T-helper 22 cell (primary cell): ENCODE measurements around the gene GRK6.
"Not testable (repeated sequence)": the region's sequence is repeated elsewhere in the genome, so short reads cannot be mapped to it uniquely, and the experiment has no call there.

ENCODE experiments used
- DNase-seq: peaks from one replicate; pipeline ENCODE4 v3.0.0-alpha.2; 2020; ENCODE audit warnings: low read depth

GRK6 gene

DNA sequence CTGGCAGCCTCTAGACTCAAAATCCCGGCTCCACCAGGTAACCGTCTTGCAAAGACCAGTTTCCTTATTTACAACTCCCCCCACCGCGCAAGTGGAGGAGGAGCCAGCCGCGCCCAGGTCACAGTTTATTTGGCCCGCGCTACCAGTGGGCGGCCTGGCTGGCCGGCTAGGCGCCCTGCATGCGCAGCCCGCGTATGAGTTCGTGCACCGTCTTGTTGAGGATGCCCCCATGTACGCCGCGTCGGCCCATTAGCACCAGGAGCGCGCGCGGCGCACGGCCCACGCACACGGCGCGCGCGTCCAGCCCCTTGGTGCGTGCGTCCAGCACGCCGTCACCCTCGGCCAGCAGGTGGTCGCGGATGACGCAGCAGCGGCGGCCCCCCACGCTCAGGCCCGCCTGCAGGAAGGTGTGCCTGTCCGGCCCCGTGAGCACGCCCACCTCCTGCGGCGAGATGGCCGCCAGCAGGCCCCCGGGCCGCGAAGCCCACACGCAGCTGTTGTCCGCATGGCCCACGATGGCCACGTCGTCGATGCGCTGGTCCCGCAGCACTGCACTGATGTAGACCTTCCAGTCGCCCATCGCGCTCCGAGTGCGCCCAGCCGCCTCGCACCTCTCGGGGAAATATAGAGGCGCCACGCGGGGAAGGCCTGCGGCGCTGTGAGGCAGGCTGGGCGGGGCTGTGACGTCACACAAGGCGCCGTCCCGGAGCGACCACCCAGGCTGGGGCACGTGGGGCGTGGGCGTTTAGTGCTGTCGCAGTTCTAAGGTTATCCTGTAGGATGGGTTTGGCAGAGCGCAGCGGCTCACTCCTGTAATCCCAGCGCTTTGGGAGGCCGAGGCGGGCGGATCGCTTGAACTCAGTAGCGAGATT is 26.2 kb upstream of the GRK6 start, which contains the start of gene PFN3:
Gene PFN3, minus strand, starts transcription at position 665 of the 872 bp plus-strand sequence. Its CDS starts 85 bp downstream, at position 580.
- no peak for DNase-seq

DNA sequence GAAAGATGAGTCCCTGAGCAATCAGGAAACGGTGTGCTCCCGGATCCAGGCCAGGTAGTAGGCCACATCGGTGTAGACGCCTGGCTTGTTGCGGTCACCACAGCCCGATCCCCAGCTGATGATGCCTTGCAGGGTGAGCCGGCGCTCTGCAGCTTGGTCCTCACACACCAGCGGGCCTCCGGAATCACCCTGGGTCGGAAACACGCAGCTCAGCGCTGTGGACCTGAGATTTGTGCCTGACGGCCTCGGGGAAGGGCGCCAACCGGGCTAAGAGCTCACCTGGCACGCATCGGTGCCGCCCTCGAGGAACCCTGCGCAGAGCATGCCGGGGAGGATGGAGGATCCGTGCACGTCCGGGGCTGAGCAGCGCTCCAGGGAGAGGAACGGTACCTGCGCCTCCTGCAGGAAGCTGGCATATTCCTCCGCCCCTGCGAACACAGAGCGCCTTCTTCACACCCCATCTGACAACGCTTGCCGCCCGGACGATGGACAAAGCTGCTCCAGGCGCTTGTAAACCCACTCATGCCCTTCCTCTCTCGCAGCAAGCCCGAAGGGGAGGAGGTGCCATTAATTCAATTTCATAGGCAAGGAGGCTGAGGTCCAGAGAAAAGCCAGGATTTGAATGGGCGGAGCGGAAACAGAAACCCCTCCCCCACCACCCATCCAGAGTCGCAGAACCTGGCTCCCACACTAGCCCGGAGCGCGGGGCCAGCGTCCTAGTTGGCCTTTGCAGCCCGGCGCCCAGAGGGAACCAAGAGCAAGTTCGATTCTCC is 24.0 kb upstream of the GRK6 start:
- peak; percentile 48 for DNase-seq

DNA sequence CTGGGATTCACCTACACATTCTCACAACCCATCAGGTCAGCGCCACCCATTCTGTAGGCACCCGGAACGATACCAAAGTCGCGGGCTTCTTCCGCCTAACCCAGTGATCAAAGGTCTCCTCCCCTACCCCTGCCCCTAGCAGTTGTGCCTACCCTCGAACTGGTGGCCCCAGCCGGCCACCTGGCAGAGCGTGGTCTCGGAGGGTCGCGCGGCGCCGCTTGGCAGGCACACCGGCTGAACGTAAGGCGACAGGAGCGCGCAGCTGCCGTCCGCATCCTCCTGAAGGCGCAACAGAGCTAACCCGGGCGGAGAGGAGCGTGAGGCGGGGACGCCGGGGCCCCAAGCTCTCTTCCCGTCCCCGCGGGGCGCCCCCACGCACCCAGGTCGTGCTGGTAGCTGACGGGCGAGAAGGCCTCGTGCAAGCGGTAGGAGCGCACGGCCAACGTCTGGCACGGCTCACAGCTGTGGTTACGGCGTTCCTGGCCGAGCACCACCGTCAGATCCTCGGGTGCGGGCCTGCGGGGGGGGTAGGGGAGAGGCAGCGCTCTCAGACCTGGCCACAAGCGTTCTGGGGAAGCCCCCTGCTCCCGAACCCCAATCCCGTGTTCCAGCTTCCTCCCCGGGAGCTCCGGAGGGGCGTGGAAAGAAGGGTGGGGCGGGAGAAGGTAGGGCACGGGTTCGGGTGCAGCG is 23.2 kb upstream of the GRK6 start:
- peak; percentile 50 for DNase-seq

DNA sequence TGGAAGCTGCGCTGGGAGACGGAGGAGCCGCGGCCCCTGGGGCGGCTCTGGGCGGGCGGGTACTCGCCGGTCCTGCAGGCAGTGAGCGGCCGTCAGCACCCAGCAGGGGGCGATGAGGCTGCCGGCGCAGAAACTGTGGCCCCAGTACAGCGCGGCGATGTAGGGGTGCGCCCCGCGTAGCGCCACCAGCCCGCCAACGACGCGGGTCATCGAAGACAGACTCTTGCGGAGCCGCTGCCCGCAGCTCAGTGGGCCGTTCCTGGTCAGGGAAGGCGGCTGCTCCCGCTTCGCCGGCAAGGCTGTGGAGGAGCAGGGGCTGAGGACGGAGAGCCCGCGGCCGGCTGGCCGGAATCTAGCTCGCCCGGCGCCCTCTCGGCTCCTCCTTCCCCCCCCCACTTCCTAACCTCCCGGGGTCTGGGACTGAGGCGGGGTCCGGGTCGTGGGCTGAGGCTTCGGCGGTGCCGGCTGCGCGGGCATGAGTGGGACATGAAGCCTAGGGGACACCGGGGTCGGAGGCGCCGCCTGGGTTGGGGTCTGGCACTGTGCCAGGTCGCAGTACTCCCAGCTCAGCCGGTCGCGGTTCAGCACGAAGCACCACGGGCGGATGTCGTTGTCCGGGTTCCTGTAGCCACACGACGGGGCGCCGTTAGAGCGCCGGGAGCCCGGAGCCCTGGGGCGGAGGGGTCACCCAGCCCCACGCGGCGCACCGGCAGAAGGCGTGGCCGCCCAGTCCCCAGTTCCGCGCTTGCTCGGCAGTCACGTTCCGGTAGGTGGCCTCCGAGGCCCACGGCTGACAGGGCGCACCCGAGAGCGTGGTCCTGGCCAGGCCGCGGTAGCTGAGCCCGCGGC is 22.5 kb upstream of the GRK6 start:
- peak; percentile 74 for DNase-seq

DNA sequence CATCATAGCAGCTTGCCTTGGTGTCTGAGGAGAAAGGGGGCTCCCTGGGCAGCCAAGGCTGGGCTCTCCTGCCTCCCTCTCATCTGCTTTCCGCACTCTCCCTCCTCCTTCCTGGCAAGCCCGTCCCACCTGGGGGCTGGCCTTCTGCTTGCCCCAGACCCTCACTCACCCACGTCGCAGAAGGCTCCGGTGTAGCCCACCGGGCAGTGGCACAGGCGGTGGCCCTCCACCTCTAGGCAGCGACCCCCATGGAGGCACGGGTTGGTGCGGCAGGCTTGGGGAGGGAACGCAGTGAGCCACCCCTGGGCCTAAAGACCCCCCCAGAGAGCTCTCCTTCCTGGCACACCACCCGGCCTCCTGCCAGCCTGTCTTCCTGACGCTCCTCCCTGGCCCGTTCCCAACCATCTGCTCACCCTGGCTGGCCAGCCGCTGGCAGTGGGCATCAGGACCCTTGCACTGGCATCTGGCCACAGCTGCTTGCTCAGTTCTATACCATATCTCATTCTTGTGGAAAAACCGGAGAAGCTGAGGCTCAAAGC is 21.8 kb upstream of the GRK6 start:
- DNase-seq: no peak

DNA sequence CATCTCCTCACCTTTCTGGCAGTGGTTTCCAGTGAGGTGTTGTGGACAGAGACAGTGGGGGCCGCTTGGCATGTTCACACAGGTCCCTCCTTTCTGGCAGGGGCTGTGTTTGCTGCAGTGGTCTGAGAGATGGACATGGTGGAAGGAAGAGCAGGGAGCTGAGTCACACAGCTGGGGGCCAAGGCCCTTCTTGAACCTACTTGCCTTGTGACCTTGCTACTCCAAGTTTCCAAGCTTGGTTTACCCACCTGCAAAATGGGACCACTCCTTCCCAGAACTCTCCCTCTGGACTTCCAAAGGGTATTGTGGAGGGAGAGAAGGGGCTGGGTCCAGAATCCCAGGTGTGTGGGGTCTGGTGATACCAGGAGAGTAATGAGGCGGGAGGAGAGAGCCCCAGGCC is 21.2 kb upstream of the GRK6 start:
- no peak for DNase-seq

DNA sequence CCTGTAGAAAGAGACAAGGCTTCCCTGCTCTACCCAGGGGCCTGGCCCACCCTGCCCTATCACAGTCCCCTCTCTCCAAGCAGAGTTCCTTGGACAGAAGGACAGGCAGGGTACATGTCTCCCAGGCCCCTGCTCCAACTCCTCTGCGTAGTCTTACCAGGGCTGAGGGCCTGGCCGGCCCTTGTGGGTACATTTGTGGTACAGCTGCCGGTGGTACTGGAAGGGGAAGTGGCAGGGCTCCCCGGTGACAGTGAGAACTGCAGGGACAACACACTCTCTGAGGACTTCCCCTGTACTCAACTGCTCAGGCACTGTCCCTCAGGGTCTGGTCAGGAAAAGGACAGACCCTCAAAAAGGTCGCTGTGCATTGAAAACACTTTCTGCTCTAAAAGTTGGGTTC is 20.7 kb upstream of the GRK6 start:
- no peak for DNase-seq

DNA sequence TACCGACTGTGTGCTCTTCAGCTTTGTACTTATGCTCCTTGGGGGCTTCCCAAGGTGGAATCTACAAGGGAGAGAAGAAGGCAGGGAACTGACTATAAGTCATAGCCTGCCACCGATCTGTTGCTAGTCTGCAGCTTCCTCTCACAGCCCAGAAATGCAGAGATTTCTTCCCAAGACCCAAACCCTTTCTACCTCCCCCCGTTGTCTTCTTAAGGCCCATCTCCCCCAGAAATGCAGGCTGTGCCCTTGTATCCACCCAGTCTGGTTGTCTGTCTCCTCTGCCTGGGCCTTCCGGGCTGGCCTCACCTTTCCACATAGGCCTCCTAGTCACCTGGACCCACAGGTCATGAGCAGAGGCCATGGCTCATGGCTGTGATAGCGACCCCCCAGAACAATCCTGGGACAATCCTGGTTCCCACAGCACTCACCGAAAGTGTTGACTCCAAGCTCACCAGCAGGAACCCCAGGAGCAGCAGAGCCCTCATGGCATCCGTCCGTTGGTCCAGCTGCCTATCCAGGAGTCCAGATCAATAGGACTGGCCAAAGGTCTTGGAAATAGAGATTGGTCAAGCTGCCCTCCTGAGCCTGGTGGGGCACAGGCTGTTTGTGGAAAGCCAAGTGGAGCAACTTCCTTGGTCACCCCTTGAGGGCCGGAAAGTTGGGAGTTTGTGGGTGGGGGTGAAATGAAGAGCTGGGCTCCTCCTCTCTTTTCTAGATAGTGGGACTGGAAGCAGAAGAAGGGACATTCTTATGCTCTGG is 17.3 kb upstream of the GRK6 start, which contains the start of gene F12:
Gene F12, minus strand, starts transcription at position 522 of the 759 bp plus-strand sequence. Its CDS starts 37 bp downstream, at position 485.
- no peak for DNase-seq

DNA sequence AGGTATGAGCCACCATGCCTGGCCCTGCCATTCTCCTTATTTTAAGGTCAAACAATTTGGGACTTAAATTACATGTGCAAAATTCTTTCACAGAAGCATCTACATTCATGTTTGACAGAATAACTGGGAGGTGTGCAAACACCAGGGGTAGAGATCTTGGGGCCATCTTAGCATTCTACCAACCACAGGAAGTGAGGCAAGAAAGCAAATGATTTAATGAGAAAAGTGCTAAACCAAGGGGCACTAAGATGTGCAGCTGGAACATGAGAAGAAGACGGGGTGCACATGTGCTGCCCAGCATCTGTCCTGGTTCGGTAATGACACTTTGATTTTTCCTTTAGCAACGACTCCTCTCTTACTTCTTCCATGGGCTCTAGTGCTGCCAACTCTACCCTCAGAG is 15.9 kb upstream of the GRK6 start:
- no peak for DNase-seq

DNA sequence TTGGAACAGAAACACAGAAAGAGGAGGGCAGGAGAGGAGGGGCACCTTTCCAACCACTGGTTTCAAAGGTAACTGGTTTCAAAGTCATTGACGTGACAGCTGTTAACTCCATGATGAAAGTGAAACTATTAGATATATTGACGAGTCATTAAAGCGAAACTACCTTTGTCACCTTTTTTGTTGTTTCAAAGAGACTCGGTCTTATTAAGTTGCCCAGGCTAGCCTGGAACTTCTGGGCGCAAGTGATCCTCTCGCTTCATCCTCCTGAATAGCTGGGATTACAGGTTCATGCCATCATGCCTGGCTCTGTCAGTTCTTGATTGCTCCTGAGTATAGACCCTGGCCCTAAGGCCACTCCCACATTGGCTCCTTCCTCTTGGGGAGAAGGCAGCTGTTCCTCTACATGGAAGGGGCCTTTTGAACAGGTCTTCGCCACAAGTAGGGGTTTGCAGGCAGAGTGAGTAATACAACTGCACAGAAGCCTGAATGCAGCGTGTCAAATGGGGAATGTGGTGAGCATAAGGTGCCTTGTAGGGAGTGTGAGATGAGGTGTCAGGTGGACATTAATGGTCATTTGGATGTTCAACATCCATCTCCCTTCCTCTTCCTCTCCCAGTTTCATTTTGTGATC is 13.8 kb upstream of the GRK6 start:
- no peak for DNase-seq

DNA sequence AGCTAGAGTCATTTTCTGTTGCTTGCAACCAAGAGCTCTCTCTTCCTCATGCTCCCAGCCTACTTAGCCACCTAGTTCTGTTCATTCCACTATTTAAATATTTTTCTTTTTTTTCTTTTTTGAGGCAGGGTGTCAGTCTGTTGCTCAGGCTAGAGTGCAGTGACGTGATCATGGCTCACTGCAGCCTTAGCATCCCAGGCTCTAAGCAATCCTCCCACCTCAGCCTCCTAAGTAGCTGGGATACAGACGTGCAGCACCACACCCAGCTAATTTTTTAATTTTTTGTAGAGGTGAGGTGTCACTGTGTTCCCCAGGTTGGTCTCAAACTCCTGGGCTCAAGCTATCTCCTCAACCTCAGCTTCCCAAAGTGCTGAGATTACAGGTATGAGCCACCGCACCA is 12.0 kb upstream of the GRK6 start:
- no peak for DNase-seq

DNA sequence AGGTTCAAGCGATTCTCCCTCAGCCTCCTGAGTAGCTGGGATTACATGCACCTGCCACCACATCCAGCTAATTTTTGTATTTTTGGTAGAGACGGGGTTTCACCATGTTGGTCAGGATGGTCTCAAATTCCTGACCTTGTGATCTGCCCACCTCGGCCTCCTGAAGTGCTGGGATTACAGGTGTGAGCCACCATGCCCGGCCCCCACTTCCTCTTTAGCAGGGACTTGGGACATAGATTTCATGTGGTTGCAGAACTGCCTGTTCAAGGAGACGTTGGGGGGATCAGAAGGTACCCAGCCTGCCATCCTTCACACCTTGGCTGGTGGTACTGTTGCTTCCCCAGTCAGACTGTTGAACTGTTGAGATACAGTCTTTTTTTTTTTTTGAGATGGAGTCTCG is 9.4 kb upstream of the GRK6 start:
- not testable (repeated sequence) for DNase-seq

DNA sequence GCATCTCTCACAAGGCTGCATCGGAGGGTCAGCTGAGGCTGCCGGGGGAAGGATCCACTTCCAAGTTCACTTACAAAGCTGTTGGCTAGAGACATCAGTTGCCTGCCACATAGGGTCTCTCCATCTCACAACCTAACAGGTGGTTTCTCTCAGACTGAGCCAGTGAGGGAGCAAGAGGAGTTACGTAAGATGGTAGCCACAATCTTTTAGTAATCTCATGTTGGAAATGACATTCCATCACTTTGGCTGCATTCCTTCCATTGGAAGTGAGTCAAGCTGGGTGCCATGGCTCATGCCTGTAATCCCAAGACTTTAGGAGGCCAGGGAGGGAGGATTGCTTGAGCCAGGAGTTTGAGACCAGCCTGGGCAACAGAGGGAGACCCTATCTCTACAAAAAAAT is 7.4 kb upstream of the GRK6 start:
- no peak for DNase-seq

DNA sequence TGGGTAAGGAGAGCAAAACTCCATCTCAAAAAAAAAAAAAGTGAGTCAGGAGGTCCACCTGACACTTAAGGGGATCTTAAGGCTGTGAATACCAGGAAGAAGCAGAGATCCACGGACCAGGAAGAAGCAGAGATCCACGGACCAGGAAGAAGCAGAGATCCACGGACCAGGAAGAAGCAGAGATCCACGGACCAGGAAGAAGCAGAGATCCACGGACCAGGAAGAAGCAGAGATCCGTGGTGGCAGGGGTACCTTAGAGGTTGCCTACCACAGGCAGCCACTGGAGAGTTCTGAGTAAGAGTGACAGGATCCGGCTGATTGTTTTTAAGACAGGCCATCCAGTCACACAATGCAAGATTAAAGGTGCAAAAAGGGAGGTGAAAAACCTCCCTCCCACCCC is 6.0 kb upstream of the GRK6 start:
- DNase-seq: not testable (repeated sequence)

DNA sequence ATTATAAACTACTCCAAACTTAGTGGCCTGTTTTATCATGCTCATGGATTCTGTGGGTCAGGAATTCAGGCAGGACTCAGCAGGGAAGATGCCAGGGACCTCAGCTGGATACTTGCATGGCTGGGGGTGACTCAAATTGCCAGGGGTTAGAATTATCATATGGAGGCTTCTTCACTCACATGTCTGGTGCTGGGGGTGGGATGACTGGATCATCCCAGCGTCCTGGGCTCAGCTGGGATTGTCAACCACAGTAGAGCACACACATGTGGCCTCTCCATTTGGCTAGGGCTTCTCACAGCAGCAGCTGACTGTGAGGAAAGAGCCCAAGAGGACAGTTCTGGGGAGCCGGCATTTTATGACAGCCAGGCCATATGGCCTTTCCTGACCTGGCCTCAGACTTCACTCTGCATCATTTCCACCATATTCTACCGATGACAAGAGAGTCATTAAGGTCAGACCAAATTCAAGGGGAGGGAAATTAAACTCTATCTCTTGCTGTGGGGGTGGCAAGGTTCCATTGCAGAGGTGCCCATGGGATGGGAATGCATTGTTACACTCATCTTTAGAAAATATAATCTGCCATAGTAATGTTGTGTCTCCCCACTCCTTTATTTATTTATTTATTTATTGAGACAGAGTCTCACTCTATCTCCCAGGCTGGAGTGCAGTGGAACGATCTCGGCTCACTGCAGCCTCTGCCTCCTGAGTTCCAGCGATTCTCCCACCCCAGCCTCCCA is 5.2 kb upstream of the GRK6 start:
- no peak for DNase-seq

DNA sequence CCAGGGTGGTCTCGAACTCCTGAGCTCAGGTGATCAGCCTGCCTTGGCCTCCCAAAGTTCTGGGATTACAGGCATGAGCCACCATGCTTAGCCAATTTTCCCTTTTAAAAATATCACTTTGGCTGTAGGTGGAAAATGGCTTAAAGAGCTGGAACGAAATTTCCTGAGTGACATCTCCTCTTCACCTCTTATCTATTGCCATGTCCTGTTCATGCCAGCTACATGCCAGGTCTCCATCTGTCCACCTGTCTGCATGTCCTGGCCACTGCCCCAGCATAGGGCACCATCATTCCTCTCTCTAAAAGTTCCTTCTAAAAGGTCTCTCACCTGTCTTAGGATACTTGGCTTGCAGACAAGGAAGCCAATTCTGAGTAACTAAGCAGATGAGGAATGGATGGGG is 2.8 kb upstream of the GRK6 start:
- no peak for DNase-seq

DNA sequence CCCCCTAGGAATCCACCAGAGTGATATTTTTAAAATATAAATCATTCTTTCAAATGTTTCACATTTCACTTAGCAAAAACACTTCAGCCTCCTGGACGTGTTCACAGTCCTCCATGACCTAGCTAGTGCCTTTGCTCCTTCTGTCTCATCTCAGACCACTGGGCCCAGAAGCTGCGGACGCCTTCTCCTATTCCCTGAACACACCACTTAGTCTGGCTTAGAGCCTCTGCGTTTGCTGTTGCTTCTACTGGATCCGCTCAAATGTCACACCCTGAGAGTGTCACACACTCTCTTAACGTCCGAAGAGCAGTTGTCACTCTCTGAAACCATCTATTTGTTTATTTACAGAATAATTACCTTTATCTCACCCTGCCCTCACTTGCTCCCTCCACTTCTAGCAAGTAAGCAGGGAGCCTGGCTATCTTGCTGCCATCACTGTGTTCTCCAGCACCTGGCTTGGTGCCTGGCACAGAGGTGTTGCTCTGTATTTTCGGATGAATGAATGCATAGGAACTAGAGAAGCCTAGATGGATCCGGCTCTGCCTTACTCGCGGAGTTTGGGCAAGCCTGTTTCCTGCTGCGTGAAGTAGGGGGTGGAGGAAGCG is 1.2 kb upstream of the GRK6 start:
- DNase-seq: no peak

DNA sequence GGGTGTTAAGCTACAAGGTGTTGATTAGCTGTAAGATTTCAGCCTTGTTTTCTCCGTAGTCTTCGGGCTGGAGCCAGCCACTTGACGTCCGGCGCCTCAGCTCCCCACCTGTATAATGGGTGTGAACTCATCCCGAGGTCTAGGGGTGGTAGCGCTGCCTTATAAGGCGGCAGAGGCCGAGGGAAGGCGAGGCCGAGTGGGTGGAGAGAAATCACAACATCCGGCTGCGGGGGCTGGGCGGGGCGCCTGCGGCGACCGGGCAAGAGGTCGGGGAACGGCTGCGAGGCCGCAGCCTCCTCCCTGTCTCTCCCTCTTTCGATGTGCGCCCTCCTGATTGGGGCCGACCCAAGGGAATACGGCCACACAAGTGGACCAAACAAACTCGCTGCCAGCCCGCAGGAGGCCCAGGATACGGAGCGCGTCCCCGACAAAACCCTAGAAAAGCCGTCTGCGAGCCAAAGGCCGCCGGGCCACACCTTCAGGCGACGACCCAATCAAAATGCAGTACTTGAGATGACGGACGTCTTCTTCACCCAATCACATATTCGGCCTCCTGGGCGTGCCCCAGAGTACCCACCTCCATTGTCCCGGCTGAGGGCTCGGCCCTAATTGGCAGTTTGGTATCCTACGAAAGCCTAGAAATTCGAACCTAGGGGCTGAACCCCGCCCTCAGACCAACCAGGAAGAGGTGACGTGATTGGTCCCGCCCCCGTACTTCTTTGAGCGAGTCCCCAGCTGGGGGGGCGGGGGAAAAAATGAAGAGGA is 493 bp upstream of the GRK6 start:
- DNase-seq: peak; percentile 100
